Activated CD4-positive, alpha-beta T cell treated with anti-CD3 and anti-CD28 coated beads, Interleukin-10, Interleukin-2, amounts not matched to agents 100 ng/mL and 50 ng/mL, durations not matched to agents 16 hours and 8 hours (primary cell): ENCODE data around the gene SNRPD3.
"Not testable (repeated sequence)": the region's sequence is repeated elsewhere in the genome, so short reads cannot be mapped to it uniquely, and the experiment has no call there.

Experiments used
- DNase-seq: peaks from one replicate; pipeline ENCODE4 v3.0.0-alpha.2; 2020

SNRPD3 gene

GRCh38 chr22:24593559-24593835 is 37.7 kb downstream of the SNRPD3 start:
- DNase-seq: not testable (repeated sequence)

DNA sequence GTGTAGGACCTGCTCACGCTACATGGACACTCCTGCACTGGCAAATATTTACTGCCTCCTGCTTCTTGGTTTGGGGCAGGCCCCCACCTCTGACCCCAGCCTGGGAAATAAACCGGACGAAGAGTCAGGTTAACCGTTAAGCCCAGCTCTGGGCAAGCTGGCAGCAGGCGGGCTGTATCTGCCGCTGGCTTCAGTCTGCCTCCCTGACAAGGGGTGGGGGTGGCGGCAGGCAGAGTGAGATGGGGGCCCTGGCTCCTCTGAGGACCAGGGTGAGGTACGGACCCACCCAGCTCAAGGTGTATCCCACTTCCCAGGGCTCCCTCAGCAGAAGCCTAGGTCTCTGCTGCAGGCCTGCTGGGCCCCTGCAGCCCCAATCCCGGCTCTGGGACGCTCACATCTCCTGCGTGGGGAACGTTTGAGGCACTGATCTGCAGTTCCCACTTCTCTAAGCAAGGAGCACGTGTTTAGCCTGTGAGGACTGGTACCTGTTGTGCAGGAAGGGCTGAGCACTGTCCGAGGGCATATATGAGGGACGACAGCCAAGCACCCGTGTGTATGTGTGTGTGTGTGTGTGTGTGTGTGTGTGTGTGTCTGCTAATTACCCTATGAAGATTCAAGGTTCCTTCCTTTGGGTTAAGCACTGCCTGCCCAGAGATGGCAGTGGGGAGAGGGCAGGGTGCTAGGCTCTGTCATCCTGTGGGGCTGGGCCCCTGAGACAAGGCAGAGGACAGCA is 38.2 kb downstream of the SNRPD3 start:
- no peak for DNase-seq

DNA sequence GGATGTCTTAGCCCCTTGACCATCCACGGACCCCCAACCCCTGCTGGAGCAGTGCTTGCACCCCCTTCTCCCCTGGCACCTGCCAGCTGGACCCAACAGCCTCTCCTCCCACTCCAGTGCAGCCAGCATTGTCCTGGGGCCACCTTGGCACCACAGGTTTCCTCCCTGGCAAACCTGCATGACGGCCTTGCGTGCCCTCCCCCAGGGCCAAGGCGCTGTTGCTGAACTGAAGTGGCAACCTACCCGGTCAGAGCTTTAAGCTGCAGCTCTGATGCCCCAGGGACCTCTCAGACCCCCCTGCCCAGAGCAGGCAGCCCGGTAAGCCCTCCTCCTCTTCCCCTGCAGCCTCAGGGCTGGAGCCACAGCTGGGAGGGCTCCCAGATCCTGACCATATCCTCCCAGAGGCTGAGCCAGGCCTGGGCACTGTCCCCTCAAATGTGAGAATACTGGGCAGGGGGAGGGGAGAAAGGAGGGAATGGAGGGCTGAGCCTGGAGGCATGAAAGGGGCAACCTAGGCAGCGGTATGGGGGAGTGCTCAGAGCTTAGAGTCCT is 38.8 kb downstream of the SNRPD3 start:
- no peak for DNase-seq

DNA sequence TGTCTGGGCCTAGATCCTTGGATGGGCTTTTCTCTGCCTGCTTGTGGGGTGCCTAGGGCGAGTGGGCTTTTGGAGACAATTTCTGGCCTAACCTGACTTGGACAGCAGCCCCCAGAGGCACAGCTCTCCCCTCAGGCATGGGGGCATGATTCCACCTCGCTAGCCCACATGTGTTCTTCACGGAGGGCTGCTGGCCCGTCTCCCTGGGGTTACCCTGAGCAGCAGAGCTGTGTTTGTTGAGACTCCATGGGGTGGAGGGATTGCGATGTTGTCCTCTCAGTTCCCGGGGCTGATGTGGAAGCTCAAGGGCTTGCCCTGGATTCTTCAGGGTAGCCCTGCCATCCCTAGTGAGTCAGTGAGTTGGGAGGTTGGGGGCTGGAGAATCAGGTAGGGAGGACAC is 39.4 kb downstream of the SNRPD3 start:
- DNase-seq: no peak

DNA sequence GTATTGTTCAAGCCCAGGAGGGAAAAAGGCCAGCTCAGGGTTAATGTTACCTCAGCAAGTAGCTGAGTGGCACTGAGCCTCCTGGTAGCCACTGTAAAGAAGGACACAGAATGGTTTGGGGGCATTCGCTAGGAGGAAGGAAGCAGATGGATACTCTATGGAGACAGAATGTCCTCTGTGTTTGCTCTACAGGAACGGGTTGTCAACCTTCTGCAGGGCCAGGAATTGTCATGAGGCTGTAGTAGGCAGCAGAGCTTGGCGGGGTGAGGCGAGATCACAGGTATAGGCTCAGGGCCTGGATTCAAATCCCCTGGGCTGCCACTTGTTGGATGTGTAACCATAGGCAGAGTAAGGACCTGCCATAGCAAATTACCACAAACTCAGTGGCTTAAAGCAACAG is 40.1 kb downstream of the SNRPD3 start:
- DNase-seq: no peak

GRCh38 chr22:24597076-24597475 is 41.3 kb downstream of the SNRPD3 start:
- DNase-seq: not testable (repeated sequence)

GRCh38 chr22:24599514-24599913 is 43.7 kb downstream of the SNRPD3 start:
- no peak for DNase-seq

DNA sequence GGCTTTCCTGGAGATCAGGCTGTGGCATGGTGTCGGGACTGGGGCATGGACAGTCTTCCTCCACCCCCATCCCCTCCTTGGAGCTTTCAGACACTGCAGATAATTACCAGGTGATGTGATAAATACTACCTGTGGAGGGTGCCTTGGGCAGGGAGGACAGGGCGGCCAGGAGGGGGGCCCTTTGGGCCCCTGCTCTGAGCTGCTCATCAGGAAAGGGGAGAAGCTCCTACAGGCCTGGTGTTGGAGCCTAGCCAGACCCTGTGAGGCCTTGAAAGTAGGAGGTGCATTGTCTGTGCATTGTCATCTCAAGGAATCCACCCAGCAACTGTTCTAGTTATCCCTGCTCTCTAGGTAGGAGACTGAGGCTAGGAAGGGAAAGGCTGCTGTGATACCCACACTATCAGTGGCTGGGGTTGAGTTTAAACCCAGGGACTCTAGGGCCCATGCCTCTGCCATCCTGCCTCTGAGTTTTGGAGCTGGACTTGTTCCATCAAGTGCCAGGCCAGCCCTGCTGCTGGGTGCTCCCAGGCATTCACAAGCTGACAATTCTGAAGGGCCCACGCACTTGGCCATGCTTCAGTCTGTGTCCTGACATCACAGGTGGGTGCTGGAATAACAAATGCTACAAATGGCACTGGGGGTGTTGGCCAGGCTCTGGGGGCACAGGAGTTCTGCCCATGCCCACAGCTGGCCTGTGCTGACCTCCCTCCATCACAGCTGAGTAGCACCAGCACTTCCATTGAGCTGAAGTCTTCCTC is 44.3 kb downstream of the SNRPD3 start:
- not testable (repeated sequence) for DNase-seq

DNA sequence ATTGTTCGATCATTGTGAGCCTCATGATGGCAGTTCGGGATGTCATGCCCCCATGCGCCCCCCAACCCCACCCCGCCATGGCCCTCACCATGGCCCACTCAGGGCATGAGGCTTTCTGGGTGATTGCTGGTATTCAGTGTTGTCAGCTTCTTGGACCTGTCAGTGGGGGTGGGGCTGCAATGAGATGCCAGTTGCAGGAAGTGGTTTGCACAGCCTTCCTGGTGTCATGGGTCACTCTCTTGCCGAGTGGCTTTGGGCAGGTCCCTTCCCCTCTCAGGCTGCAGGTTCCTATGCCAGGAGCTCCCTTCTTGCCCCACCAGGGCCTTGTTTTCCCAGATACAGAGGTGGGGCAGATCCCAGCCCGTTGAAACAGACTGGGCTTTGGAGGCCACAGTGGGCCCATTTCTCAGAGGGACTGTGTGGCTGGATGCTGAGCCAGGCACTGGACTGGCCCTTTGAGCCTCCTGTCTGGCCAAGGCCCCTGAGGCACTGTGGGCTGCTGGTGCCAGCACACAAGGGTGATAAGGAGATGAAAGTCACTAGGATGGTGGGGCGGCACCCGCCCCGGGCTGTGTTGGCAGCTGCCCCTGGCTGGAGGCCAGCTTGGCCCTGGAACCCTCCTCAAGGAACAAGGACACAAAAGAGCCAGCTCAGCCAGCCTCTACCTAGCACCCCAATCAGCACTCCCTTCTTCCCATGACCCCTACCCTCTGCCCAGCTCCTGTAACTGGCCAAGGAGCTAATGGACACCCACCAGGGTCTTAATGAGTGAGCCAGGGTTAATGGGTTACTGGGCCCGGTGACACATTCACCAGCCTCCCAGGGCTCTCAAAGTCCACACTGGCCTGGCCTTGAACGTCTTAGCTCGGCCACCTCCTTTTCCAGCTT is 45.7 kb downstream of the SNRPD3 start:
- DNase-seq: peak; percentile 57

DNA sequence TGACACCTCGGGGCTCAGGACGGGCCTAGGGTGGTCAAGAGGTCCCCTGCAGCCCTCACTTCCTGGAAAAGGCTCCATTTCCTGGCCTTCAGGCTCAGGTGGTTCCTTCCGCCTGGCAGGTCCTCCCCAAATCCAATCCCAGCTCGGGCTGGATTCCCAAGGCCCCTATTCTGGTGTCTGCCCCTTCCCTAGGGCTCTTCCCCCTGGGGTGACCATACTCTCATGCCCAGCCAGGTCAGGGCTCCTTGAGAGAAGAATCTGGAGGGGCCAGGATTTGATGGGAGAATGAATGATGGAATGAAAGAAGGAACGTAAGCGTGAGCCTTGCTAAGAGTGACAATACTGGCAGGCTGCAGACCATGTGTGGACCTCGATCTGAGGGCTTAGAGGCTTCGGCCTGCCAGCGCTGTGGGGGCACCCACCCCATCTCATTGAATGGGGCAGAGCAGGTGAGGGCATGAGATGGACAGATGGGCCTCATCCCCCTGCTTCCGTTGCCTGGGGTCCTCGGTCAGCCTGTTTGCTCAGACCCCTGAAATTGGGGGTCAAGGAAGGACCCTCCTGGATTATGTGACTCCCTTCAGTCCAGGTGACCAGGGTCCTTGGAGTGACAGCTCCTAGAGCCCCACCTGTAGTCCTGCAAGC is 46.4 kb downstream of the SNRPD3 start:
- not testable (repeated sequence) for DNase-seq

- not testable (repeated sequence) for DNase-seq
Measured at GRCh38 chr22:24602847-24603769, 47.3 kb downstream of the SNRPD3 start, which contains the start of gene GGT1. Gene GGT1 (plus strand): TSS chr22:24603193. CDS start chr22:24611082, 7,889 bp downstream.

DNA sequence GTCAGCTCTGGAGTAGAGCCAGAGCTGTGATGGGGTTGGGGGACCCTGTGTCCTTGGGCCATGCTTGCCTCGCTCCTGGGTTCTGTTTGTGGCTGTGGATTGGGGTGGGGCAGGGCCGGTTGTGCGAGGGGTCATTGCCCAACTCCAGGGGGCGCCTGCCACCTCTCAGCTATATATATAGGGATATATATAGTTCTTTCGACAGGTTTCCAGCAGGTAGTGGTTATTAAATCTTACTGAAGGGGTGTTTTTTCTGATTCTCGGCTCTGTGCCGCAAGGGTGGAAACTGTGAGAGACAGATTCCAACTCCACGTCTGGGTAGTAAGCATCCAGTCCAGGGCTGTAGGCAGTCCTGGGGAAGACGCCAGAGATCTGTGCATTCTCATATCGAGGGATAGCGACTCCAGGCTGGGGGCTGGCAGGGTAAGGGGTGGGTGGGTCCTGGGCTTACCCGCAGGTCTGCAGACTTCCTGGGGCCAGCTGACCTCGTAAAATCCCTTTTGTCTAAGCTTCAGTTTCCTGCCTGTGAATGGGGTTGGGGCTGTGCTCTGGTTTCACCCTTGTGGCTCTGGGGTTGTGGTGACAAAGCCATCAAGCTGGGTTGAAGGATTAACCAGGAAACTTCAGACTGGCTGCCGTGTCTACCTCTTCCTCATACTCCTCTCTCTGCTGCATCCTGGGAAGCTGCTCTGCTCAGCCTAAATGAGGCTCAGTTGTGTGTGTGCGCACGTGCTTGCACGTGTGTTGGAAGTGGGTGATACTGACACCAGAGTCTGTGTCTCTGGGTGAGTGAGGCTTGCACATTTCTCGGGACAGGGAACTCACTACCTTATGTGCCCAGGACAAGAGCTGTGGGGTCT is 48.2 kb downstream of the SNRPD3 start:
- DNase-seq: peak; percentile 38

GRCh38 chr22:24606340-24606739 is 50.5 kb downstream of the SNRPD3 start:
- not testable (repeated sequence) for DNase-seq

DNA sequence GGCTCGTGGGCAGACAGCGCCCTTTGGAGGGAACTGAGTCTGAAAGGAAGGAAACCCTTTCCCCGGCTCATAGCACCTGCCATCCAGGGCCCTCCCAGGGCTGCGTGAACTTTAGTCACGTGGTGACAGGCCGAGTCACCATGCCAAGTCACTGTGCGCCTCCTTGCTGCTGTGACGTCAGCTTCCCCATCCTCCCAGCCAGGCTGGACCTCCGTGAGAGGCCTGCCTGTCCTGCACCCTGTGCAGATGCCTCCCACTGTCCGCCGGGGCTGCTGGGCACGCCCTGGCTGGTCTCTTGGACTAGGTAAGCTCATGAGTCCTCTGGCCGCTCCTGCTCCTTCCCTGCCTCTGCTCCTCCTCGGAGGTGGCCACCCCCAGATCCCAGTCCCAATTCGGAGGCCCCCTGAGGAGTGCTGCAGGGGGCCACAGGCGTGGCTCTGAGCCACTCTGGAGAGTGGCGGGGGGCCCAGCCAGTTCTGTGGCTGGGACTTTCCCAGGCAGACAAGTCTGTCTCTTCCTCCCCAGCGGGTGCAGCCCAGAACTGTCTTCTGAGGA is 51.7 kb downstream of the SNRPD3 start:
- peak; percentile 87 for DNase-seq

DNA sequence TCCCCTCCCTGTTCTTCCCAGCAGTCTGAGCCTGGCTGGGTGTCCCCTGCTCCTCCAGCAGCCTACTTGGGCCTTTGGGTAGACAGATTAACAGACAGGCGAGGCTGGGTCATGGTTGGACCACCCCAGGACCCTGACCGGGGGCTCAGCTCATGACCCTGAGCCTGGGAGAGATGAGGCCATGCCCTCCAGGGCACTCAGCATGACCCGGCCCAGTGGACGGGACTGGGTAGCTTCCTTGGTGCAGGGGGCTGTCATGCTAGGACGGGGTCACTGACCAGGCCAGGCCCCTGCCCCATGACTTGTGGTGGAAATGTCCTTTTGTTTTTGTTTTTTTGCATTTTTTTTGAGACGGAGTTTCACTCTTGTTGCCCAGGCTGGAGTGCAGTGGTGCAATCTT is 52.5 kb downstream of the SNRPD3 start:
- not testable (repeated sequence) for DNase-seq

DNA sequence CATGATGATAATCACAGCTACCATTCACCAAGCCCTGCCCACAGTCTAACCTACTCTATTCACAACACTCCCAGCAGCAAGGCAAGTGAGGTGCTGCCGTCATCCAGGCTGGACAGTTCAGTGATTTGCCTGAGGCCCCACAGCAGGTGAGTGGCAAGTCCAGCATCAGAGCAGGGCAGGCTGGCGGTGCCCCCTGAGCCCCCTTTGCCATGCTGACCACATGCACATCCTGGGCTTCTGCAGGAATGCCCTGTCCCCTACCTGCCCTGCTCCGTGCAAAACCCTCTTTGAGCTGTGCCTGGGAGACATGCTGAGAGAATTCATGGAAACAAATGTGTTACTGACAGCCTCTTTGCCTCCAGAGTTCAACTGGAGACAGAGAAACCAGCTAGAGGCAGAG is 54.1 kb downstream of the SNRPD3 start:
- DNase-seq: not testable (repeated sequence)

GRCh38 chr22:24614794-24615193 is 59.0 kb downstream of the SNRPD3 start:
- not testable (repeated sequence) for DNase-seq

- not testable (repeated sequence) for DNase-seq
Measured at GRCh38 chr22:24621244-24621643, 65.4 kb downstream of the SNRPD3 start.

DNA sequence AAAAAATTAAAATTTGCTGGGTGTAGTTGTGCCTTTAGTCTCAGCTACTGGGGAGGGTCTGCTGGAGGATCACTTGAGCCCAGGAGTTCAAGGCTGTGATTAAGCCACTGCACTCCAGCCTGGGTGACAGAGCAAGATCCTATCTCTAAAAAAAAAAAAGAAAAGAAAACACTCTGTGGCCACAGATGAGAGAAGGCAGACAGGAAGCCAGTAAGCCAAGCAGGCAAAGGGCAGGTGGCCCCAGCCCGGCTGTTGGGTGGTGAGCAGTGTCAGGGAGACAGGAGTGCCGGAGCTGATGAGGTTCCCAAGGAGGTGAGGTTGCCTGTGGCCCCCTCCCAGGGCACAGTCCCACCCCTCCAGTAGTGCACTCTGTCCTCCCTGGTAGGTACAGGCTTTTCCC is 66.8 kb downstream of the SNRPD3 start:
- not testable (repeated sequence) for DNase-seq
